Activated CD4-positive, CD25-positive, alpha-beta regulatory T cell treated with anti-CD3 and anti-CD28 coated beads, Interleukin-2, amount 50 U/mL, for 72 hours (primary cell): Measurements from ENCODE around the gene TUBB8B.
A peak's percentile ranks its signal among the peaks of the same experiment; 100 is the strongest.
"Not testable (repeated sequence)": the region's sequence is repeated elsewhere in the genome, so short reads cannot be mapped to it uniquely, and the experiment has no call there.

Experiments
- DNase-seq: peaks from one replicate; pipeline ENCODE4 v3.0.0; 2021

Gene TUBB8B

GRCh38 chr18:49176-49665 is at the start of gene TUBB8B:
TUBB8B (minus strand) TSS chr18:49615; CDS start chr18:49557, 58 bp downstream.
- DNase-seq = not testable (repeated sequence)

GRCh38 chr18:97252-97914 is 48.0 kb upstream of the TUBB8B start:
- DNase-seq = peak; percentile 71

GRCh38 chr18:96767-97131 is 47.3 kb upstream of the TUBB8B start:
- peak; percentile 51 for DNase-seq

GRCh38 chr18:96101-96766 is 46.8 kb upstream of the TUBB8B start:
- DNase-seq = not testable (repeated sequence)

GRCh38 chr18:95580-95979 is 46.2 kb upstream of the TUBB8B start:
- DNase-seq = not testable (repeated sequence)

GRCh38 chr18:93897-94408 is 44.5 kb upstream of the TUBB8B start:
- not testable (repeated sequence) for DNase-seq

GRCh38 chr18:91561-91960 is 42.1 kb upstream of the TUBB8B start:
- DNase-seq = not testable (repeated sequence)

- not testable (repeated sequence) for DNase-seq
These were observed 41.2 kb upstream of the TUBB8B start for GRCh38 chr18:90396-91193.

GRCh38 chr18:89124-89523 is 39.7 kb upstream of the TUBB8B start:
- DNase-seq = not testable (repeated sequence)

GRCh38 chr18:84801-85200 is 35.4 kb upstream of the TUBB8B start:
- DNase-seq = not testable (repeated sequence)

- DNase-seq = not testable (repeated sequence)
These were observed 33.3 kb upstream of the TUBB8B start for GRCh38 chr18:82626-83209.

GRCh38 chr18:80881-81280 is 31.5 kb upstream of the TUBB8B start:
- not testable (repeated sequence) for DNase-seq

GRCh38 chr18:80202-80601 is 30.8 kb upstream of the TUBB8B start:
- DNase-seq = not testable (repeated sequence)

GRCh38 chr18:75525-76160 is 26.2 kb upstream of the TUBB8B start:
- not testable (repeated sequence) for DNase-seq

- DNase-seq = not testable (repeated sequence)
These were observed 23.9 kb upstream of the TUBB8B start for GRCh38 chr18:73181-73777.

- not testable (repeated sequence) for DNase-seq
These were observed 18.3 kb upstream of the TUBB8B start for GRCh38 chr18:67701-68100.

GRCh38 chr18:64279-64678 is 14.9 kb upstream of the TUBB8B start:
- DNase-seq = not testable (repeated sequence)

GRCh38 chr18:63656-64055 is 14.2 kb upstream of the TUBB8B start:
- DNase-seq = not testable (repeated sequence)

GRCh38 chr18:54388-54787 is 5.0 kb upstream of the TUBB8B start:
- not testable (repeated sequence) for DNase-seq

GRCh38 chr18:48696-49095 is 719 bp downstream of the TUBB8B start:
- DNase-seq = not testable (repeated sequence)

- not testable (repeated sequence) for DNase-seq
These were observed 36.2 kb downstream of the TUBB8B start for GRCh38 chr18:13177-13576.

- not testable (repeated sequence) for DNase-seq
These were observed 36.6 kb downstream of the TUBB8B start for GRCh38 chr18:12773-13172.
